ENCODE data around the gene BTBD16. TPM values are rescaled to one million over a fixed set of nuclear protein-coding genes. Genes with fewer than 3 reads are reported as not detected.

The BTBD16 gene
- total and polyA plus RNA-seq, 2 of the 13 experiments (the other 11 are each of a cell fraction or from before 2014, with no cell fraction given) = 5.0 to 11.9 TPM

DNA sequence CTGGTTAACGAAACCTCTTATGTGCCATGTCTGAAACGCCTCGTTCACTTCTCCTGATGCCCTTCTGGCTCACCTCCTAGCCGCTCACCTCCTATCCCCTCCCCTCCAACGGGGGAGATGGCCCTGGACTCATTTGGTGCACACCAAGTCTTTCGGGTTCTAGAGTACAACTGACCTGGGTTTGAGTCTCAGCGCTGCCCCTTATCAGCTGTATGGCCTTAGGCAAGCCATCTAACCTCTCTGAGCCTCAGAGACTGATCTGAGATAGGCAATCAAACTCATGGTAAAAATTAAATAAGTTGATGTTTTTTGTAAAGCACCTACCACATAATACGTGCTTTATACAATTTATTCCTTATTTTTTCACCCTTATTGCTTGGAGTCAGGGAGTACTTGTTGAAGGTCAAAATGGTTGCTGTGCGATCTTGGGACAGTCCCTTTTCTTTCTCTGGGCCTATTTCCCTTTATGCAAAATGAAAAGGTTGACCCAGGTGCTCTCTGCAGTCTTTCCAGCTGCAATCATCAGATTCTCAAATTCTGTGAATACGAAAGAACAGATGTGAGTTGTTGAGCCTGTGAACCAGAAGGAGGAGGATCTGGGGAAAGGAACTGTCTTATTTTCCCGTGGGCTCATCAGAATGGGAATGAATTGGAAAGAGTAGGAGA is 72.2 kb downstream of the BTBD16 start:
- in situ Hi-C loops (cut with HindIII; ENCODE audit: extremely low pct_ligation_motif_present, low pct_unique_long_range_greater_than_20kb) = loop anchor here (5.0 kb wide), 1 partner anchor 46 kb away; no protein-coding TSS in a partner anchor

More for the DNA sequence above, 72.2 kb downstream of the BTBD16 start:
- Histone ChIP-seq H3K9me3 (ENCODE audit: low read length) (peaks cover 6% of the 10 kb centered on the region; the same call in 1 of the 2 replicates), H3K36me3 (replicated peaks in 1 of 2; ENCODE audit: control insufficient read depth in 1 of 2, insufficient read depth in 2 of 2, low read length in 2 of 2) (no peaks in the 10 kb centered on the region), H3K4me2 (ENCODE audit: low read depth, low read length) (no peak overlapping the region), H3K27me3 (ENCODE audit: control insufficient read depth in 1 of 2, insufficient read depth in 2 of 2, low read length in 2 of 2) (no peaks in the 10 kb centered on the region), H4K20me1 (ENCODE audit: insufficient read depth, low read length) (no peaks in the 10 kb centered on the region), H2AFZ (ENCODE audit: low read length) (no peak overlapping the region), H3K9ac (ENCODE audit: insufficient read depth, low read depth, low read length) (no peak overlapping the region), H3K79me2 (ENCODE audit: insufficient read depth, low read length) (no peaks in the 10 kb centered on the region), H3K4me3 (replicated peaks in 1 of 3; ENCODE audit: insufficient read depth in 1 of 3, low read depth in 2 of 3, low read length in 3 of 3) (no peak overlapping the region), H3K4me1 (ENCODE audit: insufficient read depth, low read length) (peaks cover 47% of the 10 kb centered on the region), H3K27ac (ENCODE audit: extremely low read length, insufficient read depth, low read length) (no peak overlapping the region)
- 98% methylated on average over 11 of the region's 11 CpGs for WGBS (ENCODE audit: low lambda C conversion rate)
- TF ChIP-seq, protein P1, sequence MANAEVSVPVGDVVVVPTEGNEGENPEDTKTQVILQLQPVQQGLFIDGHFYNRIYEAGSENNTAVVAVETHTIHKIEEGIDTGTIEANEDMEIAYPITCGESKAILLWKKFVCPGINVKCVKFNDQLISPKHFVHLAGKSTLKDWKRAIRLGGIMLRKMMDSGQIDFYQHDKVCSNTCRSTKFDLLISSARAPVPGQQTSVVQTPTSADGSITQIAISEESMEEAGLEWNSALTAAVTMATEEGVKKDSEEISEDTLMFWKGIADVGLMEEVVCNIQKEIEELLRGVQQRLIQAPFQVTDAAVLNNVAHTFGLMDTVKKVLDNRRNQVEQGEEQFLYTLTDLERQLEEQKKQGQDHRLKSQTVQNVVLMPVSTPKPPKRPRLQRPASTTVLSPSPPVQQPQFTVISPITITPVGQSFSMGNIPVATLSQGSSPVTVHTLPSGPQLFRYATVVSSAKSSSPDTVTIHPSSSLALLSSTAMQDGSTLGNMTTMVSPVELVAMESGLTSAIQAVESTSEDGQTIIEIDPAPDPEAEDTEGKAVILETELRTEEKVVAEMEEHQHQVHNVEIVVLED (CRISPR knock-in tag; IDR thresholded peaks at IDR 0.05; ENCODE audit: borderline replicate concordance) = no peak
- no peak for TF ChIP-seq ZNF558 (CRISPR knock-in tag; IDR thresholded peaks at IDR 0.05; ENCODE audit: borderline replicate concordance)
- TF ChIP-seq, protein P2, sequence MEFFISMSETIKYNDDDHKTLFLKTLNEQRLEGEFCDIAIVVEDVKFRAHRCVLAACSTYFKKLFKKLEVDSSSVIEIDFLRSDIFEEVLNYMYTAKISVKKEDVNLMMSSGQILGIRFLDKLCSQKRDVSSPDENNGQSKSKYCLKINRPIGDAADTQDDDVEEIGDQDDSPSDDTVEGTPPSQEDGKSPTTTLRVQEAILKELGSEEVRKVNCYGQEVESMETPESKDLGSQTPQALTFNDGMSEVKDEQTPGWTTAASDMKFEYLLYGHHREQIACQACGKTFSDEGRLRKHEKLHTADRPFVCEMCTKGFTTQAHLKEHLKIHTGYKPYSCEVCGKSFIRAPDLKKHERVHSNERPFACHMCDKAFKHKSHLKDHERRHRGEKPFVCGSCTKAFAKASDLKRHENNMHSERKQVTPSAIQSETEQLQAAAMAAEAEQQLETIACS (CRISPR knock-in tag; IDR thresholded peaks at IDR 0.05) = no peak
- peak; percentile 62; the same call in 1 of the 2 replicates for TF ChIP-seq ZKSCAN5 (CRISPR knock-in tag; IDR thresholded peaks at IDR 0.05)
- ChIA-PET CTCF (ENCODE audit: low intra/inter-chr PET ratio, low total read pairs) (interaction anchor here (1.2 to 3.1 kb wide), 4 partner anchors 44 to 92 kb away, joined by 3 to 23 read pairs (median 8); no protein-coding TSS in a partner anchor), POLR2A (interaction anchor here (1.0 to 3.2 kb wide), 5 partner anchors 11 to 44 kb away, joined by 7 to 43 read pairs (median 15); partner anchors contain the start of gene PLEKHA1)
- intact Hi-C loops (cut with micrococcal nuclease; ENCODE audit: unreplicated experiment) = no loop called here
- no peak for ATAC-seq
- no peak for DNase-seq (ENCODE audit: low spot score)
- BruUV-seq (replicated peaks) = no TSS peak
- no peak for FAIRE-seq

Data from HepG2 (cell line).